GM23248 (cell line): ENCODE measurements around the gene SPNS1. TPM values are rescaled to one million over a fixed set of nuclear protein-coding genes. Genes with fewer than 3 reads are reported as not detected.

ENCODE experiments used
- DNase-seq: peaks from one replicate; pipeline ENCODE4 v3.0.0-alpha.2; 2015
- H2AFZ ChIP-seq: fragments of 200-600 bp; sonication (generic); 2 replicates; pipeline ENCODE4 v1.6.1; 2016; ENCODE audit warnings: antibody characterized with exemption
- H3F3A ChIP-seq: fragments of 200-600 bp; sonication (generic); 2 replicates; pipeline ENCODE4 v1.6.1; 2016; ENCODE audit warnings: mild to moderate bottlenecking, antibody characterized with exemption, mixed run types; ENCODE audit not compliant: insufficient read depth
- H3K27ac ChIP-seq: fragments of 200-600 bp; sonication (generic); 2 replicates; pipeline ENCODE4 v1.5.1; 2016; ENCODE audit warnings: mild to moderate bottlenecking
- H3K27me3 ChIP-seq: fragments of 200-600 bp; sonication (generic); replicated peaks from 2 replicates; pipeline ENCODE4 v1.6.1; 2016; ENCODE audit warnings: mild to moderate bottlenecking; ENCODE audit not compliant: insufficient read depth
- H3K36me3 ChIP-seq: fragments of 200-600 bp; sonication (generic); 2 replicates; pipeline ENCODE4 v1.6.1; 2016; ENCODE audit warnings: low read depth, mild to moderate bottlenecking
- H3K4me1 ChIP-seq: fragments of 200-600 bp; sonication (generic); 2 replicates; pipeline ENCODE4 v1.6.1; 2016; ENCODE audit warnings: mild to moderate bottlenecking; ENCODE audit not compliant: insufficient read depth
- H3K4me2 ChIP-seq: fragments of 200-600 bp; sonication (generic); one replicate; pipeline ENCODE4 v1.6.1; 2016; ENCODE audit warnings: mild to moderate bottlenecking; ENCODE audit not compliant: unreplicated experiment
- H3K4me3 ChIP-seq: fragments of 200-600 bp; sonication (generic); 2 replicates; pipeline ENCODE4 v1.5.1; 2016; ENCODE audit warnings: mild to moderate bottlenecking
- H3K79me2 ChIP-seq: fragments of 200-600 bp; sonication (generic); 2 replicates; pipeline ENCODE4 v1.6.1; 2016; ENCODE audit warnings: mild to moderate bottlenecking; ENCODE audit not compliant: insufficient read depth
- H3K9ac ChIP-seq: fragments of 200-600 bp; sonication (generic); 2 replicates; pipeline ENCODE4 v1.6.1; 2016; ENCODE audit warnings: mild to moderate bottlenecking
- H3K9me2 ChIP-seq: fragments of 200-600 bp; sonication (generic); 2 replicates; pipeline ENCODE4 v1.6.1; 2016; ENCODE audit warnings: mixed run types, mild to moderate bottlenecking, moderate library complexity; ENCODE audit not compliant: insufficient read depth
- H3K9me3 ChIP-seq: fragments of 200-600 bp; sonication (generic); one replicate; pipeline ENCODE4 v1.6.1; 2017; ENCODE audit warnings: low read depth
- H4K20me1 ChIP-seq: fragments of 200-600 bp; sonication (generic); 2 replicates; pipeline ENCODE4 v1.6.0; 2016; ENCODE audit not compliant: insufficient read depth
- EZH2 ChIP-seq: fragments of 200-600 bp; sonication (generic); IDR thresholded peaks from 2 replicates; pipeline ENCODE4 v1.6.1; 2018; ENCODE audit warnings: antibody characterized with exemption, mild to moderate bottlenecking; ENCODE audit not compliant: insufficient read depth, poor library complexity, severe bottlenecking
- EZH2phosphoT487 ChIP-seq: fragments of 200-600 bp; sonication (generic); IDR thresholded peaks from 2 replicates; pipeline ENCODE4 v1.6.1; 2018; ENCODE audit warnings: antibody characterized with exemption, moderate library complexity, mild to moderate bottlenecking, low read depth; ENCODE audit not compliant: insufficient read depth
- WGBS, 2 experiments: methylation state at CpG; one replicate each; pipeline ENCODE4 v1.1.6; 2015 to 2017; ENCODE audit warnings: low lambda C conversion rate in 2 of 2, low coverage in 1 of 2; ENCODE audit errors: missing lambda C conversion rate in 2 of 2; 5-methylcytosine and 5-hydroxymethylcytosine counted together
- in situ Hi-C: fragments of 300-500 bp; cut with MboI; formaldehyde crosslinking; loops from 2 replicates; pipeline ENCODE4 v1.15.0; 2020
- polyA plus RNA-seq: library from polyadenylated mRNA; unstranded; fragments of >200 nt; fragmentation: Nextera tagmentation; extraction: Ambion mirVana; gene quantifications from 2 replicates; pipeline ENCODE4 v1.2.1, GENCODE V29; 2016
- total RNA-seq: library from RNA; depleted of rRNA; stranded (reverse); fragments of >200 nt; shearing (Covaris generic); gene quantifications from 2 replicates; pipeline ENCODE4 v1.2.3, GENCODE V29; 2014

Gene SPNS1
- total and polyA plus RNA-seq, 2 experiments from 2014 or later, result 41.3 to 48.4 TPM

GRCh38 chr16:29023279-29024277, 49.0 kb downstream of the SPNS1 start:
- in situ Hi-C loops, result no loop called here

GRCh38 chr16:29024278-29024677, 49.7 kb downstream of the SPNS1 start:
- Histone ChIP-seq H3K9ac (no peak overlapping the region), H3K4me2 (no peak overlapping the region), H3F3A (no peaks in the 10 kb centered on the region), H3K36me3 (no peaks in the 10 kb centered on the region), H3K4me1 (peaks cover 9% of the 10 kb centered on the region; the same call in 1 of the 2 replicates), H4K20me1 (no peaks in the 10 kb centered on the region), H3K27me3 (no peaks in the 10 kb centered on the region), H2AFZ (no peak overlapping the region), H3K9me3 (no peaks in the 10 kb centered on the region), H3K79me2 (no peaks in the 10 kb centered on the region), H3K4me3 (no peak overlapping the region), H3K27ac (no peak overlapping the region), H3K9me2 (no peaks in the 10 kb centered on the region)
- no peak for DNase-seq
- in situ Hi-C loops, result no loop called here
- 58 to 67% methylated on average over 5 of the region's 5 CpGs for WGBS, 2 experiments
- TF ChIP-seq EZH2 (no peak), EZH2phosphoT487 (no peak)

More at GRCh38 chr16:29023279-29024277, 49.0 kb downstream of the SPNS1 start:
- Histone ChIP-seq H3K4me1 (0 out of 2 replicates have a peak, but pooled peaks cover 3% of the 10 kb centered on the region), H2AFZ (no peak overlapping the region), H3K27me3 (no peaks in the 10 kb centered on the region), H3K4me2 (no peak overlapping the region), H4K20me1 (no peaks in the 10 kb centered on the region), H3K9ac (no peak overlapping the region), H3K9me3 (no peaks in the 10 kb centered on the region), H3K9me2 (no peaks in the 10 kb centered on the region), H3K36me3 (no peaks in the 10 kb centered on the region), H3K79me2 (no peaks in the 10 kb centered on the region), H3K27ac (no peak overlapping the region), H3K4me3 (no peak overlapping the region), H3F3A (no peaks in the 10 kb centered on the region)
- WGBS, 2 experiments, result 68 to 70% methylated on average over 15 of the region's 15 CpGs
- DNase-seq, result peak; percentile 56
- TF ChIP-seq EZH2 (no peak), EZH2phosphoT487 (no peak)

GRCh38 chr16:29025218-29025617, 50.6 kb downstream of the SPNS1 start:
- H3K36me3 ChIP-seq, result no peaks in the 10 kb centered on the region
- no peaks in the 10 kb centered on the region for H4K20me1 ChIP-seq
- DNase-seq, result no peak
- H3K4me3 ChIP-seq, result no peak overlapping the region
- WGBS, 2 experiments, result 44 to 57% methylated on average over 5 of the region's 5 CpGs
- H3K27me3 ChIP-seq, result no peaks in the 10 kb centered on the region
- in situ Hi-C loops, result no loop called here
- no peaks in the 10 kb centered on the region for H3K9me3 ChIP-seq
- no peak overlapping the region for H3K9ac ChIP-seq
- no peak overlapping the region for H3K4me2 ChIP-seq
- no peak overlapping the region for H3K27ac ChIP-seq
- no peaks in the 10 kb centered on the region for H3K79me2 ChIP-seq
- H3K4me1 ChIP-seq, result peaks cover 12% of the 10 kb centered on the region; the same call in 1 of the 2 replicates
- H2AFZ ChIP-seq, result no peak overlapping the region
- no peaks in the 10 kb centered on the region for H3F3A ChIP-seq
- H3K9me2 ChIP-seq, result no peaks in the 10 kb centered on the region
- no peak for TF ChIP-seq EZH2
- TF ChIP-seq EZH2phosphoT487, result no peak

- Histone ChIP-seq H3K27me3 (no peaks in the 10 kb centered on the region), H3K36me3 (no peaks in the 10 kb centered on the region), H3F3A (no peaks in the 10 kb centered on the region), H3K9me2 (no peaks in the 10 kb centered on the region), H3K9ac (no peak overlapping the region), H3K4me2 (no peak overlapping the region), H3K4me3 (no peak overlapping the region), H3K79me2 (no peaks in the 10 kb centered on the region), H4K20me1 (no peaks in the 10 kb centered on the region), H3K9me3 (no peaks in the 10 kb centered on the region), H2AFZ (no peak overlapping the region), H3K4me1 (peaks cover 12% of the 10 kb centered on the region; the same call in 1 of the 2 replicates), H3K27ac (no peak overlapping the region)
- WGBS, 2 experiments, result 70 to 73% methylated on average over 4 of the region's 4 CpGs
- in situ Hi-C loops, result no loop called here
- DNase-seq, result no peak
- TF ChIP-seq EZH2phosphoT487 (no peak), EZH2 (no peak)
These were observed 51.2 kb downstream of the SPNS1 start for GRCh38 chr16:29025735-29026134.
